Stimulated activated CD8-positive, alpha-beta memory T cell treated with anti-CD3 and anti-CD28 coated beads, Interleukin-4, amount 100 ng/mL, for 48 hours (primary cell): ENCODE data around the gene GARNL3.

ENCODE experiments used
- DNase-seq: peaks from one replicate; pipeline ENCODE4 v3.0.0-alpha.2; 2020

The GARNL3 gene

GRCh38 chr9:127316586-127317323 lies 52.2 kb downstream of the GARNL3 start:
- no peak for DNase-seq

- no peak for DNase-seq
These were observed 54.1 kb downstream of the GARNL3 start for GRCh38 chr9:127318651-127319167.

GRCh38 chr9:127319366-127320114 lies 55.0 kb downstream of the GARNL3 start:
- no peak for DNase-seq

- DNase-seq: no peak
These were observed 55.5 kb downstream of the GARNL3 start for GRCh38 chr9:127320115-127320378.

- DNase-seq: no peak
These were observed 58.8 kb downstream of the GARNL3 start for GRCh38 chr9:127323393-127323792.

GRCh38 chr9:127330501-127330900 lies 65.9 kb downstream of the GARNL3 start:
- no peak for DNase-seq

GRCh38 chr9:127333221-127334064 lies 68.9 kb downstream of the GARNL3 start:
- no peak for DNase-seq

GRCh38 chr9:127334725-127335124 lies 70.2 kb downstream of the GARNL3 start:
- DNase-seq: no peak

- no peak for DNase-seq
These were observed 71.5 kb downstream of the GARNL3 start for GRCh38 chr9:127336086-127336485.

- no peak for DNase-seq
These were observed 72.2 kb downstream of the GARNL3 start for GRCh38 chr9:127336506-127337352.

- DNase-seq: no peak
These were observed 76.1 kb downstream of the GARNL3 start for GRCh38 chr9:127340721-127341120.

- no peak for DNase-seq
These were observed 76.6 kb downstream of the GARNL3 start for GRCh38 chr9:127341152-127341551.

GRCh38 chr9:127344368-127345000 lies 79.9 kb downstream of the GARNL3 start:
- no peak for DNase-seq

- no peak for DNase-seq
These were observed 81.0 kb downstream of the GARNL3 start for GRCh38 chr9:127345566-127345965.

- DNase-seq: no peak
These were observed 82.0 kb downstream of the GARNL3 start for GRCh38 chr9:127346584-127346983.

GRCh38 chr9:127347831-127348776 lies 83.5 kb downstream of the GARNL3 start:
- DNase-seq: no peak

GRCh38 chr9:127349483-127350113 lies 85.0 kb downstream of the GARNL3 start:
- no peak for DNase-seq

- DNase-seq: no peak
These were observed 86.9 kb downstream of the GARNL3 start for GRCh38 chr9:127351182-127352166.

GRCh38 chr9:127353882-127354281 lies 89.3 kb downstream of the GARNL3 start:
- DNase-seq: no peak
